Natural killer cell (primary cell): ENCODE data around the gene NTNG2. TPM values are rescaled to one million over a fixed set of nuclear protein-coding genes. Genes with fewer than 3 reads are reported as not detected.

Experiments used
- ATAC-seq, 3 donors: fragments of 150-1000 bp in 2 of 3; fragments of 200-7000 bp in 1 of 3; cut with Tn5 transposase; 1 replicate in 1 of 3; 2 replicates in 2 of 3; pipeline ENCODE4 v1.10.0; 2021; ENCODE audit warnings: mild to moderate bottlenecking in 2 of 3, moderate library complexity in 2 of 3
- DNase-seq, 2 donors: peaks; one replicate each; pipeline versions ENCODE4 v3.0.0 to v3.0.0-alpha.2; 2013 to 2021; ENCODE audit warnings: mixed read lengths in 1 of 2
- H3K27ac ChIP-seq: one replicate; pipeline ENCODE4 v1.5.1; 2013; ENCODE audit warnings: mild to moderate bottlenecking, low read length
- H3K27me3 ChIP-seq: one replicate; pipeline ENCODE4 v1.6.1; 2013; ENCODE audit warnings: low read length; ENCODE audit not compliant: control insufficient read depth, insufficient read depth
- H3K36me3 ChIP-seq: one replicate; pipeline ENCODE4 v1.6.1; 2013; ENCODE audit warnings: low read length; ENCODE audit not compliant: control insufficient read depth, insufficient read depth
- H3K4me1 ChIP-seq: one replicate; pipeline ENCODE4 v1.6.1; 2013; ENCODE audit warnings: low read length; ENCODE audit not compliant: control insufficient read depth, insufficient read depth
- H3K4me3 ChIP-seq: one replicate; pipeline ENCODE4 v1.5.1; 2013; ENCODE audit warnings: low read length
- H3K9me3 ChIP-seq: one replicate; pipeline ENCODE4 v1.6.1; 2013; ENCODE audit warnings: low read length; ENCODE audit not compliant: control insufficient read depth, insufficient read depth
- H3K27ac Mint-ChIP-seq, 2 donors: one replicate each; pipeline ENCODE4 v1.8.0; 2022; ENCODE audit warnings: mild to moderate bottlenecking in 2 of 2, mixed read lengths in 2 of 2, moderate library complexity in 1 of 2
- H3K27me3 Mint-ChIP-seq, 2 donors: one replicate each; pipeline ENCODE4 v1.8.0; 2022; ENCODE audit warnings: low read depth in 2 of 2, mixed read lengths in 2 of 2
- H3K36me3 Mint-ChIP-seq: one replicate; pipeline ENCODE4 v1.8.0; 2022; ENCODE audit warnings: mixed read lengths
- H3K4me1 Mint-ChIP-seq, 2 donors: one replicate each; pipeline ENCODE4 v1.8.0; 2022; ENCODE audit warnings: mixed read lengths in 2 of 2
- H3K4me3 Mint-ChIP-seq: one replicate; pipeline ENCODE4 v1.8.0; 2022; ENCODE audit warnings: mild to moderate bottlenecking, moderate library complexity, mixed read lengths
- H3K9me3 Mint-ChIP-seq, 2 donors: one replicate each; pipeline ENCODE4 v1.8.0; 2022; ENCODE audit warnings: mixed read lengths in 2 of 2
- WGBS: methylation state at CpG from one replicate; pipeline ENCODE4 v1.1.7; 2013; ENCODE audit warnings: missing lambda C conversion rate; ENCODE audit not compliant: insufficient coverage; 5-methylcytosine and 5-hydroxymethylcytosine counted together
- intact Hi-C: fragments of 100-400 bp; cut with micrococcal nuclease; formaldehyde crosslinking; loops from one replicate; pipeline ENCODE4 v1.14.2; 2022
- total RNA-seq, 4 donors: library from RNA; stranded (reverse); fragments of 120-200 nt in 1 of 4; gene quantifications; one replicate each; pipeline versions ENCODE4 v1.2.3 to v1.2.4, GENCODE V29; 2013 to 2022
- TF ChIP-seq, protein P1 (sequence below): fragments of 200-600 bp; IDR thresholded peaks from one replicate; pipeline ENCODE4 v1.8.0; 2022; ENCODE audit warnings: antibody characterized with exemption

NTNG2 gene
- total RNA-seq, 3 donors from 2014 or later (not counting 1 experiment from before 2014, with no cell fraction given): 23.4 to 67.2 (median 32.6) TPM

- H3K27ac Mint-ChIP-seq: no peak overlapping the region
- H3K36me3 ChIP-seq: peaks cover 2% of the 10 kb centered on the region
- no peaks in the 10 kb centered on the region for H3K27me3 ChIP-seq
- H3K9me3 Mint-ChIP-seq: no peaks in the 10 kb centered on the region
- H3K4me3 ChIP-seq: no peak overlapping the region
- ATAC-seq: peak; percentile 65 to 75 (median 69)
- intact Hi-C loops: loop anchor here (5.0 kb wide), 1 partner anchor 67 kb away; no protein-coding TSS in a partner anchor
- DNase-seq: peak; percentile 57 to 79
- no peaks in the 10 kb centered on the region for H3K4me1 ChIP-seq
- whole genome bisulfite sequencing: 49% methylated on average over 26 of the region's 26 CpGs
- H3K36me3 Mint-ChIP-seq: no peaks in the 10 kb centered on the region
- H3K4me1 Mint-ChIP-seq: peaks cover 4 to 17% of the 10 kb centered on the region in 2 donors
- H3K27ac ChIP-seq: no peak overlapping the region
- no peak overlapping the region for H3K4me3 Mint-ChIP-seq
- H3K27me3 Mint-ChIP-seq: peaks cover 13 to 22% of the 10 kb centered on the region in 2 donors
- no peaks in the 10 kb centered on the region for H3K9me3 ChIP-seq
- TF ChIP-seq, protein P1, sequence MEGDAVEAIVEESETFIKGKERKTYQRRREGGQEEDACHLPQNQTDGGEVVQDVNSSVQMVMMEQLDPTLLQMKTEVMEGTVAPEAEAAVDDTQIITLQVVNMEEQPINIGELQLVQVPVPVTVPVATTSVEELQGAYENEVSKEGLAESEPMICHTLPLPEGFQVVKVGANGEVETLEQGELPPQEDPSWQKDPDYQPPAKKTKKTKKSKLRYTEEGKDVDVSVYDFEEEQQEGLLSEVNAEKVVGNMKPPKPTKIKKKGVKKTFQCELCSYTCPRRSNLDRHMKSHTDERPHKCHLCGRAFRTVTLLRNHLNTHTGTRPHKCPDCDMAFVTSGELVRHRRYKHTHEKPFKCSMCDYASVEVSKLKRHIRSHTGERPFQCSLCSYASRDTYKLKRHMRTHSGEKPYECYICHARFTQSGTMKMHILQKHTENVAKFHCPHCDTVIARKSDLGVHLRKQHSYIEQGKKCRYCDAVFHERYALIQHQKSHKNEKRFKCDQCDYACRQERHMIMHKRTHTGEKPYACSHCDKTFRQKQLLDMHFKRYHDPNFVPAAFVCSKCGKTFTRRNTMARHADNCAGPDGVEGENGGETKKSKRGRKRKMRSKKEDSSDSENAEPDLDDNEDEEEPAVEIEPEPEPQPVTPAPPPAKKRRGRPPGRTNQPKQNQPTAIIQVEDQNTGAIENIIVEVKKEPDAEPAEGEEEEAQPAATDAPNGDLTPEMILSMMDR: peak; percentile 85
Measured at GRCh38 chr9:132169672-132170392, 8.0 kb downstream of the NTNG2 start.

DNA sequence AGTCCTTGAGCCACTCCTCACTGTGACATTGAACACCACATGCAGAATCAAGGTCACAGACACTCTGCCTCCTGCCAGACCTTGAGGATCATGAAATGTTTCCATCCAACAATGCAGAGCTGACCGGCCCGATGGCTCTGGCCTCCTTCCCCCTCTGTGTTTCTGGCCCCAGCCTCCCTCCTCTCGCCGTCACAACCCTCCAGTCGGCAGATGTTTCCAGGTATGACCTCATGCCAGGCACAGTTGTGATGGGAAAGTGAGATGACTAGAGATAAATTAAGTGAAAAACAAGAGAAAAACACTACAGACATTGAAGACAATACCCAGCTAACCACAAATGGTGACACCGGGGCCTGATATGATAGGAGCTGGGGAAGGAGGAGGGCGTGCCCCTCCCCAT, 9.8 kb downstream of the NTNG2 start:
- H3K4me1 ChIP-seq: no peaks in the 10 kb centered on the region
- H3K36me3 ChIP-seq: peaks cover 2% of the 10 kb centered on the region
- ATAC-seq (no peak), DNase-seq (no peak)
- H3K9me3 Mint-ChIP-seq: no peaks in the 10 kb centered on the region
- no peak overlapping the region for H3K27ac ChIP-seq
- H3K36me3 Mint-ChIP-seq: no peaks in the 10 kb centered on the region
- H3K4me1 Mint-ChIP-seq: peaks cover 4 to 17% of the 10 kb centered on the region in 2 donors
- H3K27ac Mint-ChIP-seq: no peak overlapping the region
- H3K27me3 Mint-ChIP-seq: peaks cover 4 to 5% of the 10 kb centered on the region in 2 donors
- H3K27me3 ChIP-seq: no peaks in the 10 kb centered on the region
- TF ChIP-seq, protein P1: no peak
- 81% methylated on average over 5 of the region's 7 CpGs for WGBS
- H3K9me3 ChIP-seq: no peaks in the 10 kb centered on the region
- no peak overlapping the region for H3K4me3 ChIP-seq
- intact Hi-C loops: no loop called here
- H3K4me3 Mint-ChIP-seq: no peak overlapping the region

- H3K9me3 Mint-ChIP-seq: no peaks in the 10 kb centered on the region
- ATAC-seq (no peak), DNase-seq (no peak)
- peaks cover 0 to 4% of the 10 kb centered on the region in 2 donors for H3K27me3 Mint-ChIP-seq
- no peaks in the 10 kb centered on the region for H3K36me3 Mint-ChIP-seq
- no peaks in the 10 kb centered on the region for H3K9me3 ChIP-seq
- peaks cover 2% of the 10 kb centered on the region for H3K36me3 ChIP-seq
- no peak overlapping the region for H3K4me3 ChIP-seq
- no peaks in the 10 kb centered on the region for H3K27me3 ChIP-seq
- intact Hi-C loops: no loop called here
- 80% methylated on average over 5 of the region's 5 CpGs for WGBS
- TF ChIP-seq, protein P1: no peak
- no peak overlapping the region for H3K4me3 Mint-ChIP-seq
- H3K4me1 Mint-ChIP-seq: peaks cover 4 to 17% of the 10 kb centered on the region in 2 donors
- no peaks in the 10 kb centered on the region for H3K4me1 ChIP-seq
- no peak overlapping the region for H3K27ac Mint-ChIP-seq
- H3K27ac ChIP-seq: no peak overlapping the region
Measured at GRCh38 chr9:132172185-132172584, 10.3 kb downstream of the NTNG2 start.
